Measurements from ENCODE around the gene RAP2A. TPM values are rescaled to one million over a fixed set of nuclear protein-coding genes. Genes with fewer than 3 reads are reported as not detected.

RAP2A gene
- total and polyA plus RNA-seq, 10 of the 15 experiments (the other 5 are each of a cell fraction or from before 2014, with no cell fraction given) = 3.5 to 35.1 (median 14.9) TPM

GRCh38 chr13:97432917-97433726, 847 bp upstream of the RAP2A start (continued):
- no peak for TF ChIP-seq KLF5 (IDR thresholded peaks at IDR 0.05; ENCODE audit: partially characterized antibody)
- no peak for TF ChIP-seq CTCF (IDR thresholded peaks at IDR 0.05 in 2 of 3, conservative IDR thresholded peaks at IDR 0.05 in 1 of 3; ENCODE audit: control insufficient read depth in 2 of 3, extremely low read depth in 1 of 3, insufficient read depth in 1 of 3, low read depth in 3 of 3, low read length in 3 of 3)
- no peak for TF ChIP-seq MYB (IDR thresholded peaks at IDR 0.05; ENCODE audit: borderline replicate concordance, low read depth, low read length)
- TF ChIP-seq, protein P1, sequence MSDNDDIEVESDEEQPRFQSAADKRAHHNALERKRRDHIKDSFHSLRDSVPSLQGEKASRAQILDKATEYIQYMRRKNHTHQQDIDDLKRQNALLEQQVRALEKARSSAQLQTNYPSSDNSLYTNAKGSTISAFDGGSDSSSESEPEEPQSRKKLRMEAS (IDR thresholded peaks at IDR 0.05; ENCODE audit: low read depth, low read length) = peak; percentile 69
- TF ChIP-seq RELA (IDR thresholded peaks at IDR 0.05; ENCODE audit: borderline replicate concordance, partially characterized antibody) = no peak
- TF ChIP-seq PBX3 (IDR thresholded peaks at IDR 0.05; ENCODE audit: insufficient replicate concordance, low read depth, low read length) = peak; percentile 85
- peak in 1 of 2 experiments; percentile 70; a peak in 2 of 3 replicates for TF ChIP-seq EGR1 (IDR thresholded peaks at IDR 0.05; ENCODE audit: borderline replicate concordance in 1 of 2, low read depth in 2 of 2, low read length in 2 of 2)
- peak; percentile 74 for TF ChIP-seq POLR2A (IDR thresholded peaks at IDR 0.05; ENCODE audit: low read depth, low read length)
- peak; percentile 72; the same call in 1 of the 2 replicates for TF ChIP-seq SMARCA5 (IDR thresholded peaks at IDR 0.05)
- TF ChIP-seq FOXK2 (IDR thresholded peaks at IDR 0.05) = no peak
- no peak for TF ChIP-seq ZBED1 (IDR thresholded peaks at IDR 0.05; ENCODE audit: borderline replicate concordance)
- TF ChIP-seq E2F4 (IDR thresholded peaks at IDR 0.05; ENCODE audit: low read depth, low read length) = peak; percentile 69
- TF ChIP-seq ZNF217 (IDR thresholded peaks at IDR 0.05) = no peak
- peak; percentile 68 for TF ChIP-seq RUNX3 (IDR thresholded peaks at IDR 0.05; ENCODE audit: low read length)
- TF ChIP-seq MTA2 (IDR thresholded peaks at IDR 0.05; ENCODE audit: low read depth) = 0 out of 2 replicates have a peak, but pooled peaks have one; percentile 28
- TF ChIP-seq ZNF384 (IDR thresholded peaks at IDR 0.05; ENCODE audit: borderline replicate concordance, low read depth, low read length) = no peak
- TF ChIP-seq BCLAF1 (IDR thresholded peaks at IDR 0.05) = no peak
- peak; percentile 90 for TF ChIP-seq CREB1 (IDR thresholded peaks at IDR 0.05; ENCODE audit: low read depth)
- TF ChIP-seq, protein P2, sequence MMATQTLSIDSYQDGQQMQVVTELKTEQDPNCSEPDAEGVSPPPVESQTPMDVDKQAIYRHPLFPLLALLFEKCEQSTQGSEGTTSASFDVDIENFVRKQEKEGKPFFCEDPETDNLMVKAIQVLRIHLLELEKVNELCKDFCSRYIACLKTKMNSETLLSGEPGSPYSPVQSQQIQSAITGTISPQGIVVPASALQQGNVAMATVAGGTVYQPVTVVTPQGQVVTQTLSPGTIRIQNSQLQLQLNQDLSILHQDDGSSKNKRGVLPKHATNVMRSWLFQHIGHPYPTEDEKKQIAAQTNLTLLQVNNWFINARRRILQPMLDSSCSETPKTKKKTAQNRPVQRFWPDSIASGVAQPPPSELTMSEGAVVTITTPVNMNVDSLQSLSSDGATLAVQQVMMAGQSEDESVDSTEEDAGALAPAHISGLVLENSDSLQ (IDR thresholded peaks at IDR 0.05) = peak; percentile 94
- no peak for TF ChIP-seq CBX3 (IDR thresholded peaks at IDR 0.05; ENCODE audit: borderline replicate concordance, low read depth)
- no peak for TF ChIP-seq HDAC2 (IDR thresholded peaks at IDR 0.05)
- TF ChIP-seq WRNIP1 (IDR thresholded peaks at IDR 0.05; ENCODE audit: borderline replicate concordance, low read depth, low read length) = no peak
